Measurements from ENCODE around the gene CEACAM18. TPM values are rescaled to one million over a fixed set of nuclear protein-coding genes. Genes with fewer than 3 reads are reported as not detected.

The CEACAM18 gene
- total RNA-seq, 2 donors from 2014 or later = not detected

DNA sequence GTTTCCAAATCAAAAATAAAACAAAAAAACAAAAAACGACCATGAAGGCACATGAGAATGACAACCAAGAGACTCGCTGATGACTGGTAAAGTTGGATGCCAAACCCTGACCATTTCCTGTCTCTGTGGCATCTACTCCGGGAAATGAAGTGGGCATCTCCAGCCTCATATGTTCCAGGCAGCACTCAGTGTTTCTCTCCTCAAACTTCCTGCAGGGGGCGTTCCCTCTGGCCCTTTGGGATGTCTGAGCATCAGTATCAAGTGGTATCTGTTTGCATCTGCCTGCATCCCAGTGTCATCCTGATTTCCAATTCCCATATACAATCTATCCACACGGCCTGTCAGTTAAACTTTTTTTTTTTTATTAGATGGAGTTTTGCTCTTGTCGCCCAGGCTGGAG, 33.0 kb downstream of the CEACAM18 start:
- H3K4me3 ChIP-seq = no peak overlapping the region
- DNase-seq = no peak
- ATAC-seq = no peak
- intact Hi-C loops (cut with DNase I) = no loop called here
- no peaks in the 10 kb centered on the region for H3K4me1 ChIP-seq
- 9% methylated on average over 6 of the region's 6 CpGs for WGBS, 2 donors
- H3K27me3 ChIP-seq = no peaks in the 10 kb centered on the region
- TF ChIP-seq POLR2A (IDR thresholded peaks at IDR 0.05) (no peak), CTCF (IDR thresholded peaks at IDR 0.05) (no peak)
- H3K9me3 ChIP-seq = no peaks in the 10 kb centered on the region
- no peaks in the 10 kb centered on the region for H3K36me3 ChIP-seq (replicated peaks in 1 of 2; ENCODE audit: insufficient read depth in 1 of 2, low read depth in 2 of 2)
- H3K27ac ChIP-seq = no peak overlapping the region

- H3K27ac ChIP-seq = no peak overlapping the region
- no peak for TF ChIP-seq POLR2A (IDR thresholded peaks at IDR 0.05)
- 23 to 25% methylated on average over 2 of the region's 2 CpGs for WGBS, 2 donors
- DNase-seq (no peak), ATAC-seq (no peak)
- no peaks in the 10 kb centered on the region for H3K9me3 ChIP-seq
- intact Hi-C loops (cut with DNase I) = no loop called here
- H3K4me1 ChIP-seq = no peaks in the 10 kb centered on the region
- H3K27me3 ChIP-seq = no peaks in the 10 kb centered on the region
- no peaks in the 10 kb centered on the region for H3K36me3 ChIP-seq (replicated peaks in 1 of 2; ENCODE audit: insufficient read depth in 1 of 2, low read depth in 2 of 2)
- no peak overlapping the region for H3K4me3 ChIP-seq
These were observed 35.6 kb downstream of the CEACAM18 start for GRCh38 chr19:51513968-51514367.

- peak; percentile 51 to 77 (median 61) for TF ChIP-seq CTCF (IDR thresholded peaks at IDR 0.05)
- TF ChIP-seq POLR2A (IDR thresholded peaks at IDR 0.05) = no peak
- DNase-seq = peak in 1 of 4 donors; percentile 19
- no peak for ATAC-seq
- no peaks in the 10 kb centered on the region for H3K4me1 ChIP-seq
- no peaks in the 10 kb centered on the region for H3K36me3 ChIP-seq (replicated peaks in 1 of 2; ENCODE audit: insufficient read depth in 1 of 2, low read depth in 2 of 2)
- H3K9me3 ChIP-seq = no peaks in the 10 kb centered on the region
- no peaks in the 10 kb centered on the region for H3K27me3 ChIP-seq
- 13 to 15% methylated on average over 3 of the region's 3 CpGs for WGBS, 2 donors
- H3K4me3 ChIP-seq = no peak overlapping the region
- intact Hi-C loops (cut with DNase I) = no loop called here
- no peak overlapping the region for H3K27ac ChIP-seq
These were observed 36.6 kb downstream of the CEACAM18 start for GRCh38 chr19:51514866-51515481.

DNA sequence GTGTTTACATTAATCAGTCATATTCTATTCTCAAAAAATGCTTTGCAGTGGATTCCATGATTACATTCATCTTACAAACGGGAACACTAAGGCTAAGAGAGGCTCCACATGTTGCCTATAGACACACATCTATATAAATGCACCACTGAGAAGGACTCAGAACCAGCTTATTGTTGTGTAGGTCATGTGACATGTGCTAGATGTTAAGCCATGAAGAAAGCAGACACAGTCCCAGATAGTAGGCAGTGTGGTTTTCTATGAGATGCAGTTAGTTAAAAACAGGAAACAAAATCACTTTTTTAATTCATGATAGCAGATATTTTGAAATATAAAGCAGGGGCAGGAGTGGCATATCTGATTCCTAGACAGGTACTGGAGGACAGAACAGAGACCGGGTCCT, 42.4 kb downstream of the CEACAM18 start:
- H3K9me3 ChIP-seq = no peaks in the 10 kb centered on the region
- ATAC-seq (no peak), DNase-seq (no peak)
- no peaks in the 10 kb centered on the region for H3K4me1 ChIP-seq
- no peaks in the 10 kb centered on the region for H3K27me3 ChIP-seq
- no peak overlapping the region for H3K4me3 ChIP-seq
- intact Hi-C loops (cut with DNase I) = no loop called here
- no peak overlapping the region for H3K27ac ChIP-seq
- no peaks in the 10 kb centered on the region for H3K36me3 ChIP-seq (replicated peaks in 1 of 2; ENCODE audit: insufficient read depth in 1 of 2, low read depth in 2 of 2)
- WGBS, 2 donors = 20 to 40% methylated on average over 2 of the region's 2 CpGs
- TF ChIP-seq POLR2A (IDR thresholded peaks at IDR 0.05) = no peak
- TF ChIP-seq CTCF (IDR thresholded peaks at IDR 0.05) = no peak

- DNase-seq (no peak), ATAC-seq (no peak)
- H3K27ac ChIP-seq = no peak overlapping the region
- no peaks in the 10 kb centered on the region for H3K36me3 ChIP-seq (replicated peaks in 1 of 2; ENCODE audit: insufficient read depth in 1 of 2, low read depth in 2 of 2)
- H3K9me3 ChIP-seq = no peaks in the 10 kb centered on the region
- TF ChIP-seq CTCF (IDR thresholded peaks at IDR 0.05) (no peak), POLR2A (IDR thresholded peaks at IDR 0.05) (no peak)
- intact Hi-C loops (cut with DNase I) = no loop called here
- no peak overlapping the region for H3K4me3 ChIP-seq
- H3K4me1 ChIP-seq = no peaks in the 10 kb centered on the region
- H3K27me3 ChIP-seq = no peaks in the 10 kb centered on the region
- 51 to 62% methylated on average over 2 of the region's 2 CpGs for WGBS, 2 donors
These were observed 43.0 kb downstream of the CEACAM18 start for GRCh38 chr19:51521357-51521756.

All from body of pancreas (tissue), 4 donors.